ENCODE results near the gene DNM1L. TPM values are rescaled to one million over a fixed set of nuclear protein-coding genes. Genes with fewer than 3 reads are reported as not detected.
A peak's percentile ranks its signal among the peaks of the same experiment; 100 is the strongest.
"Not testable (repeated sequence)": the region's sequence is repeated elsewhere in the genome, so short reads cannot be mapped to it uniquely, and the experiment has no call there.

Gene DNM1L
- polyA plus RNA-seq, 1 of the 3 experiments (the other 2 are of a cell fraction) = 26.6 TPM

DNA sequence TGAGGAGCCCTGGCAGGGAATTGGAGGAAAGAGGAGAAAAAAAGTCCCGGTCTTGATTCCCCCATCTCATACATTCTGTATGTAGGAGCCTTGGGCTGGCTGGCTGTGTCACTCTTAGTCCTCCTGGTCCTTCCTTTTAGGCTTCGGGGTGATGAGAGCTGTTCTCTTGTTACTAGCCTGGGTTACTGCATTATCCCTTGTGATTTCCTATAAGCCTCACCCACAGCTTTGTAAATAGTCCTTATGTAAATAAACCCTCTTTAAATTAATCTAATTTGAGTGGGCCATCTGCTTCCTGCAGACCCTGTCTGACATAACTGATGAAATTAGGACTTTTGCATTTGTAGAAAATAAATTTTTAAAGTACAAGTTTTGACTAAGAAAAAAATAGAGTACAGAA, 19.2 kb downstream of the DNM1L start:
- no peak for TF ChIP-seq RFX5 (IDR thresholded peaks at IDR 0.05; ENCODE audit: low read length)
- no peak for TF ChIP-seq FOXM1 (IDR thresholded peaks at IDR 0.05; ENCODE audit: low read depth)
- TF ChIP-seq RXRA (IDR thresholded peaks at IDR 0.05; ENCODE audit: borderline replicate concordance, low read depth) = no peak
- TF ChIP-seq EZH2phosphoT487 (IDR thresholded peaks at IDR 0.05; ENCODE audit: borderline replicate concordance, low read depth) = no peak
- TF ChIP-seq, protein P1, sequence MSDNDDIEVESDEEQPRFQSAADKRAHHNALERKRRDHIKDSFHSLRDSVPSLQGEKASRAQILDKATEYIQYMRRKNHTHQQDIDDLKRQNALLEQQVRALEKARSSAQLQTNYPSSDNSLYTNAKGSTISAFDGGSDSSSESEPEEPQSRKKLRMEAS (IDR thresholded peaks at IDR 0.05; ENCODE audit: low read depth) = no peak
- TF ChIP-seq, protein P2, sequence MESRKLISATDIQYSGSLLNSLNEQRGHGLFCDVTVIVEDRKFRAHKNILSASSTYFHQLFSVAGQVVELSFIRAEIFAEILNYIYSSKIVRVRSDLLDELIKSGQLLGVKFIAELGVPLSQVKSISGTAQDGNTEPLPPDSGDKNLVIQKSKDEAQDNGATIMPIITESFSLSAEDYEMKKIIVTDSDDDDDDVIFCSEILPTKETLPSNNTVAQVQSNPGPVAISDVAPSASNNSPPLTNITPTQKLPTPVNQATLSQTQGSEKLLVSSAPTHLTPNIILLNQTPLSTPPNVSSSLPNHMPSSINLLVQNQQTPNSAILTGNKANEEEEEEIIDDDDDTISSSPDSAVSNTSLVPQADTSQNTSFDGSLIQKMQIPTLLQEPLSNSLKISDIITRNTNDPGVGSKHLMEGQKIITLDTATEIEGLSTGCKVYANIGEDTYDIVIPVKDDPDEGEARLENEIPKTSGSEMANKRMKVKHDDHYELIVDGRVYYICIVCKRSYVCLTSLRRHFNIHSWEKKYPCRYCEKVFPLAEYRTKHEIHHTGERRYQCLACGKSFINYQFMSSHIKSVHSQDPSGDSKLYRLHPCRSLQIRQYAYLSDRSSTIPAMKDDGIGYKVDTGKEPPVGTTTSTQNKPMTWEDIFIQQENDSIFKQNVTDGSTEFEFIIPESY (IDR thresholded peaks at IDR 0.05; ENCODE audit: borderline replicate concordance, low read depth) = no peak
- TF ChIP-seq TCF12 (IDR thresholded peaks at IDR 0.05) = peak; percentile 39; the same call in 1 of the 2 replicates
- no peak for TF ChIP-seq FOSL2 (IDR thresholded peaks at IDR 0.05; ENCODE audit: borderline replicate concordance, low read depth)
- TF ChIP-seq, protein P3, sequence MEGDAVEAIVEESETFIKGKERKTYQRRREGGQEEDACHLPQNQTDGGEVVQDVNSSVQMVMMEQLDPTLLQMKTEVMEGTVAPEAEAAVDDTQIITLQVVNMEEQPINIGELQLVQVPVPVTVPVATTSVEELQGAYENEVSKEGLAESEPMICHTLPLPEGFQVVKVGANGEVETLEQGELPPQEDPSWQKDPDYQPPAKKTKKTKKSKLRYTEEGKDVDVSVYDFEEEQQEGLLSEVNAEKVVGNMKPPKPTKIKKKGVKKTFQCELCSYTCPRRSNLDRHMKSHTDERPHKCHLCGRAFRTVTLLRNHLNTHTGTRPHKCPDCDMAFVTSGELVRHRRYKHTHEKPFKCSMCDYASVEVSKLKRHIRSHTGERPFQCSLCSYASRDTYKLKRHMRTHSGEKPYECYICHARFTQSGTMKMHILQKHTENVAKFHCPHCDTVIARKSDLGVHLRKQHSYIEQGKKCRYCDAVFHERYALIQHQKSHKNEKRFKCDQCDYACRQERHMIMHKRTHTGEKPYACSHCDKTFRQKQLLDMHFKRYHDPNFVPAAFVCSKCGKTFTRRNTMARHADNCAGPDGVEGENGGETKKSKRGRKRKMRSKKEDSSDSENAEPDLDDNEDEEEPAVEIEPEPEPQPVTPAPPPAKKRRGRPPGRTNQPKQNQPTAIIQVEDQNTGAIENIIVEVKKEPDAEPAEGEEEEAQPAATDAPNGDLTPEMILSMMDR (IDR thresholded peaks at IDR 0.05) = no peak
- no peak for TF ChIP-seq FOXJ3 (CRISPR knock-in tag; IDR thresholded peaks at IDR 0.05)
- no peak for TF ChIP-seq NRF1 (IDR thresholded peaks at IDR 0.05; ENCODE audit: low read depth, low read length)
- TF ChIP-seq EP300 (IDR thresholded peaks at IDR 0.05; ENCODE audit: borderline replicate concordance in 1 of 2, low read depth in 1 of 2, low read length in 1 of 2) = peak in 1 of 2 experiments; percentile 85; a peak in 2 of 4 replicates
- TF ChIP-seq TAF1 (IDR thresholded peaks at IDR 0.05; ENCODE audit: borderline replicate concordance, low read depth, low read length) = no peak
- no peak for TF ChIP-seq MEF2A (IDR thresholded peaks at IDR 0.05; ENCODE audit: borderline replicate concordance, low read depth)
- no peak for TF ChIP-seq SMC3 (IDR thresholded peaks at IDR 0.05; ENCODE audit: low read depth, low read length)
- TF ChIP-seq MXI1 (IDR thresholded peaks at IDR 0.05; ENCODE audit: low read depth, low read length) = peak; percentile 36; the same call in 1 of the 2 replicates
- peak; percentile 6; the same call in 1 of the 2 replicates for TF ChIP-seq RAD21 (IDR thresholded peaks at IDR 0.05; ENCODE audit: low read length)
- no peak for TF ChIP-seq ELF1 (IDR thresholded peaks at IDR 0.05)
- TF ChIP-seq, protein P4, sequence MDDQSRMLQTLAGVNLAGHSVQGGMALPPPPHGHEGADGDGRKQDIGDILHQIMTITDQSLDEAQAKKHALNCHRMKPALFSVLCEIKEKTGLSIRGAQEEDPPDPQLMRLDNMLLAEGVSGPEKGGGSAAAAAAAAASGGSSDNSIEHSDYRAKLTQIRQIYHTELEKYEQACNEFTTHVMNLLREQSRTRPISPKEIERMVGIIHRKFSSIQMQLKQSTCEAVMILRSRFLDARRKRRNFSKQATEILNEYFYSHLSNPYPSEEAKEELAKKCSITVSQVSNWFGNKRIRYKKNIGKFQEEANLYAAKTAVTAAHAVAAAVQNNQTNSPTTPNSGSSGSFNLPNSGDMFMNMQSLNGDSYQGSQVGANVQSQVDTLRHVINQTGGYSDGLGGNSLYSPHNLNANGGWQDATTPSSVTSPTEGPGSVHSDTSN (IDR thresholded peaks at IDR 0.05) = no peak
- peak; percentile 26 for TF ChIP-seq CHD2 (IDR thresholded peaks at IDR 0.05; ENCODE audit: low read length, partially characterized antibody)
- no peak for TF ChIP-seq JUND (IDR thresholded peaks at IDR 0.05)
- no peak for TF ChIP-seq POLR2AphosphoS5 (IDR thresholded peaks at IDR 0.05; ENCODE audit: low read depth, low read length)
- Histone ChIP-seq H3K9ac (no peak overlapping the region), H3K79me2 (ENCODE audit: insufficient read depth) (peaks cover 81% of the 10 kb centered on the region), H2AFZ (ENCODE audit: low read depth) (no peak overlapping the region), H3K27ac (ENCODE audit: low read depth in 2 of 2, low read length in 1 of 2) (peak overlapping the region in 1 of 2 experiments; percentile 90; a peak in 2 of 4 replicates), H3F3A (replicated peaks; ENCODE audit: insufficient read depth) (peaks cover 13% of the 10 kb centered on the region), H3K27me3 (ENCODE audit: insufficient read depth) (no peaks in the 10 kb centered on the region), H4K20me1 (ENCODE audit: insufficient read depth) (peaks cover 11% of the 10 kb centered on the region), H3K4me2 (no peak overlapping the region), H3K4me1 (ENCODE audit: control insufficient read depth in 1 of 2, insufficient read depth in 2 of 2, low read depth in 1 of 2, low read length in 1 of 2) (peaks cover 5 to 20% of the 10 kb centered on the region in 2 experiments; a peak in 2 of 4 replicates), H3K36me3 (replicated peaks in 1 of 2; ENCODE audit: control insufficient read depth in 1 of 2, insufficient read depth in 2 of 2, low read length in 1 of 2) (peaks cover 6 to 13% of the 10 kb centered on the region in 2 experiments), H3K9me2 (no peaks in the 10 kb centered on the region), H3K4me3 (ENCODE audit: low read depth in 2 of 2, low read length in 1 of 2) (no peak overlapping the region), H3K9me3 (no peaks in the 10 kb centered on the region)
- whole genome bisulfite sequencing (ENCODE audit: low lambda C conversion rate) = 53% methylated on average over 2 of the region's 2 CpGs
- peak; percentile 67 for DNase-seq
- CTCF ChIA-PET = interaction anchor here (0.6 to 1.9 kb wide), 4 partner anchors 8 to 57 kb away, joined by 3 to 12 read pairs (median 3); partner anchors contain the start of gene YARS2
- POLR2A ChIA-PET = interaction anchor here (2.2 kb wide), 1 partner anchor 19 kb away, joined by 9 read pairs; the partner anchor contains the start of gene DNM1L

DNA sequence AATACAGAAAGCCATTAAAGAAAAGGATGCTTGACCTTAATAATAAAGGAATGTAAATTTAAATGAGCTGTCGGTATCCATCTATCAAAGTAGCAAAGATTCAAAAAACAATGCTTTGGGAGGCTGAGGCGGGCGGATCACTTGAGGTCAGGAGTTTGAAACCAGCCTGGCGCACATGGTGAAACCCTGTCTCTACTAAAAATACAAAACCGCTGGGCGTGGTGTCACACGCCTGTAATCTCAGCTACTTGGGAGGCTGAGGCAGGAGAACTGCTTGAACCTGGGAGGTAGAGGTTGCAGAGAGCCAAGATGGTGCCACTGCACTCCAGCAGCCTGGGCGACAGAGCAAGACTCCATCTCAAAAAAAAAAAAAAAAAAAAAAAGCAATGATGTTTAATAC, 20.3 kb downstream of the DNM1L start:
- not testable (repeated sequence) for H3K27me3 ChIP-seq (ENCODE audit: insufficient read depth); H3K4me2 ChIP-seq; H3K27ac ChIP-seq (ENCODE audit: low read depth in 2 of 2, low read length in 1 of 2); H3K9me2 ChIP-seq; H3K4me3 ChIP-seq (ENCODE audit: low read depth in 2 of 2, low read length in 1 of 2); H3K9me3 ChIP-seq; H2AFZ ChIP-seq (ENCODE audit: low read depth); DNase-seq; H3K9ac ChIP-seq
- H3F3A ChIP-seq (replicated peaks; ENCODE audit: insufficient read depth) = peaks cover 13% of the 10 kb centered on the region
- CTCF ChIA-PET = interaction anchor here (1.9 kb wide), 1 partner anchor 56 kb away, joined by 12 read pairs; the partner anchor contains the start of gene YARS2
- WGBS (ENCODE audit: low lambda C conversion rate) = 88% methylated on average over 8 of the region's 8 CpGs
- H3K4me1 ChIP-seq (ENCODE audit: control insufficient read depth in 1 of 2, insufficient read depth in 2 of 2, low read depth in 1 of 2, low read length in 1 of 2) = peaks cover 5 to 20% of the 10 kb centered on the region in 2 experiments; a peak in 2 of 4 replicates
- H4K20me1 ChIP-seq (ENCODE audit: insufficient read depth) = peaks cover 11% of the 10 kb centered on the region
- peaks cover 80% of the 10 kb centered on the region for H3K79me2 ChIP-seq (ENCODE audit: insufficient read depth)
- peaks cover 9 to 15% of the 10 kb centered on the region in 2 experiments for H3K36me3 ChIP-seq (replicated peaks in 1 of 2; ENCODE audit: control insufficient read depth in 1 of 2, insufficient read depth in 2 of 2, low read length in 1 of 2)
- POLR2A ChIA-PET = interaction anchor here (2.2 kb wide), 1 partner anchor 20 kb away, joined by 9 read pairs; the partner anchor contains the start of gene DNM1L

Measured in SK-N-SH (cell line).